ENCODE data around the gene MYH13.

DNA sequence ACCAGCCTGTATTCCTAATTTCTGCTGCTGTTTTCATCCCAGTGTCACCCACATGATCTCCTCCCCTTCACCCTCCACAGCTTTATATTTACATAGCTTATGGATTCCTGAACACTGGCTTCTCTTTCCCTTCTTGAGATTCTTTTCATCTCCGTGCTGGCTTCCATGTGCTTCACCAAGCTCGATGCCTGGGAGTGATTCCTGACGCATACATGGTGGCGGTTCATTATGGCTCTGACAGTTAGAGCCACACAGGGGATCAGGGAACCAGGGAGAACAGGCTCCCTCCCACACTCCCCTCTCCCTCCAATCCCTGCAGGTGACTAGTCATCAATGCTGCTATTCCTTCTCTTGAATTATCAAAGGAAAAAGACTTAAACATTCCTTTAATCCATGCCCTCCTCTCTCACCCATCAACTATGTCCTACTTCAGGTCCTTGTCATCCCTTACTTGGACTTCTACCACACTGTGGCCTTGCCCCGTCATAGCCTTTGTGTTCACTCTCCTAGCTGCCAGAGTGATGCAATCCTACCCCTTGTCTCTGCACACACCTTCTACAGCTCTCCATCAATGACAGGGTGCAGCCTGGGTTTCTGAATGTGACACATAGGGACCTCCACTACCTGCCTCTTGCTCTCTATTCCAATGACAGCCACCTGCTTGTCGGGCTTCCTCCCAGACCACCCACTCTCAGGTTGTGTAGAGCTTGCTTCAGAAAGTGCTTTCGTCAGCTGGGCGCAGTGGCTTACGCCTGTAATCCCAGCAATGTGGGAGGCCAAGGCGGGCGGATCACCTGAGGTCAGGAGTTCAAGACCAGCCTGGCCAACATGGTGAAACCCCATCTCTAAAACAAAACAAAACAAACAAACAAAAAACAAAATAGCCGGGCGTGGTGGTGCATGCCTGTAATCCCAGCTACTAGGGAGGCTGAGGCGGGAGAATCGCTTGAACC is 43.6 kb downstream of the MYH13 start:
- TF ChIP-seq BHLHE40 (IDR thresholded peaks at IDR 0.05; ENCODE audit: borderline replicate concordance) (no peak), FOXM1 (IDR thresholded peaks at IDR 0.05; ENCODE audit: borderline replicate concordance) (no peak), HDGF (IDR thresholded peaks at IDR 0.05; ENCODE audit: borderline replicate concordance) (no peak), SUZ12 (IDR thresholded peaks at IDR 0.05) (no peak), ARNT (IDR thresholded peaks at IDR 0.05) (no peak), L3MBTL2 (conservative IDR thresholded peaks at IDR 0.05) (no peak), NFRKB (IDR thresholded peaks at IDR 0.05) (no peak), ELF4 (IDR thresholded peaks at IDR 0.05) (no peak), TARDBP (IDR thresholded peaks at IDR 0.05) (no peak), SP1 (IDR thresholded peaks at IDR 0.05) (no peak), FOXA1 (IDR thresholded peaks at IDR 0.05) (no peak), PKNOX1 (IDR thresholded peaks at IDR 0.05) (no peak)

Data from HEK293T (cell line).